ENCODE data around the gene RAG2.

The RAG2 gene

DNA sequence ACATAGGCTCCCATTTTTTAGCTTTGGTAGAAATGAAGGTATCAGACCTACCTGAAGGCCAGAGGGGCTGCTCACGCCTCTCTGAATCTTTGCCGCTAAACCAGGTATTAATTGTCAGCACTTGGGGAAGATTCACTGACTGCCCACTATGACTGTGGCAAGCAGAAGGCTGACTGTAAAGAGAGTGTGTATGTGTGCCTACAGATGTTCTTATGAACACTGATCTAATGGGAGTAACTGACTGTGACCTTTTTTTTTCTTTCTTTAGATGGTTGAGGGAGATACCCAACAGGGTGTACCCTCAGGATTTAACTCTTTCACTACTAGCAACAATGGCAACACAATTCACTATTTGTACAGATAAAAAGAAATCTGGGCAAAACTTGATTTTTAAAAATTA lies at the start of gene RAG2:
Gene RAG2, minus strand, starts transcription at position 186 of the 400 bp plus-strand sequence. CDS start 4,068 bp downstream, outside the sequence.
- no peak for DNase-seq (ENCODE audit: low spot score)

DNA sequence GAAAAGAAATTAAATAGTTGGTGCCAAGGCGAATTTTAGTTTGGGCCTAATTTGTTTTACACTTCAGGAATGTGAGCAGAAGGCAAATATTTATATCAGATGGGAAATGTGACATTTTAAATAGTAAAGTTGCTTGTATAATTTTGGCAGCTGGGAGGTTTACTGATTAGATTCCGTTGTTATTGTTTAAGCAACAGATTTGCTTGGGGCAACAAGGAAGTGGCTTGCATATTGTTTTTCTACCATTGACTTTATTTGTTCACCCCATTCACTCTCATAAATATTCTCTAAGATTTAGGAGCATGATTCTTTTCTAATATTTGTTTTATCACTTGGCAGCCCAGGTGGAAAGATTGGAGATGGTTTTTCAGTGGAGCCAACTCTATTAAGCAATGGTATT lies 40.5 kb upstream of the RAG2 start:
- no peak for DNase-seq (ENCODE audit: low spot score)

DNA sequence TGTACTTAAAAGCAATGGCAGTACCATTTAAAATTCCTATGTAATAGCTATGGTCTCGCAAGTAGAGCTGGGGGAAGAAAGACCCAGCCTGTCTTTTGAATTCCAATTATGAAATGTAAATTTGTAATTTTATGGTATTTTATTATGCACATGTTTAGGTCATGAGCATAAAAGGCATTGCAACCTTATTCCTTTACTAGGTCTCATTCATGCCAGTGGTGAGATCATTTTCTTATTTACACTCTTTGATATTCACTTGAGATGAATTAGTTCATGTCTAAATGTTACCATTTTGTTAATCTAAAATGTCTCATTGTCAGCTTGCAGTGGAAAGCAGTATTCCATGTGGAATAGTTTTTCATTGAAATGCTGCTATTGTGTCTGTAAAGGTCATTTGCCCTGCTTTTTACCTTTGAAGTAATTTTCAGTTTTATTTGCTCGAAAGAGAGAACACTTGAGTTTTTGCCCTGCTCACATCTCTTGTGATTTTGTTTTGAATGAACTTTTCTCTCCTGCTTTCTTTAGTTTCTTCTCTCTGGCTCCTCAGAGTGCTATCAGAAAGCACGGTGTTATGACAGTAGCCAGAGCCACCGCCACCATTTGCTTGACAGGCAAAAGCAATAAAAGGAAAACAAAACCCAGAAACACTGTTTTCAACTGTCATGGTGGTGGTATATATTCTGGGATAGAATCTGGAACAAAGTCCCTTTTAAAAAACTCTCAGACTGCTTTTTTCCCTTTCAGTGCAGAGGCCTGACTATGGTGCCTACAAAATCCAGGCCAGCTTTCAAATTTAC lies 37.2 kb upstream of the RAG2 start:
- DNase-seq (ENCODE audit: low spot score), result no peak

DNA sequence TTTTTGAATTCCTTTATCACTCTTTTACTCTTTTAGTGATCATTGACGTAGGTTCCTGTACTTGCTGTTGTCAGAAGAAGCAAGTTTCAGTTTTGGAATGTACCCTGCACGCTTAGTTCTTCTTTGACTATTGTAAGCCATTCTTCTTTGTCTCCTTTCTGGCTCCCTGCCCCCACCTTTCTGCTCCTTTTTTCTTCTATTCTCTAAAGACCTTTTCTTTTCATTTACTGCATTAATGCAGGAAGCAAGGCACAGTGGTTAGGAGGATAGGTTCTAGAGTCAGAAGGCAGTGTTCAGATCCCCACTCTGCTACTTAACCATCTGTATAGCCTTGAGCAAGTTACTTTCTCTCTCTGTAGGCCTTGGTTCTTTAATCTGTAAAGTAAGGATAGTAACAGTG lies 33.7 kb upstream of the RAG2 start:
- peak; percentile 25 for DNase-seq (ENCODE audit: low spot score)

DNA sequence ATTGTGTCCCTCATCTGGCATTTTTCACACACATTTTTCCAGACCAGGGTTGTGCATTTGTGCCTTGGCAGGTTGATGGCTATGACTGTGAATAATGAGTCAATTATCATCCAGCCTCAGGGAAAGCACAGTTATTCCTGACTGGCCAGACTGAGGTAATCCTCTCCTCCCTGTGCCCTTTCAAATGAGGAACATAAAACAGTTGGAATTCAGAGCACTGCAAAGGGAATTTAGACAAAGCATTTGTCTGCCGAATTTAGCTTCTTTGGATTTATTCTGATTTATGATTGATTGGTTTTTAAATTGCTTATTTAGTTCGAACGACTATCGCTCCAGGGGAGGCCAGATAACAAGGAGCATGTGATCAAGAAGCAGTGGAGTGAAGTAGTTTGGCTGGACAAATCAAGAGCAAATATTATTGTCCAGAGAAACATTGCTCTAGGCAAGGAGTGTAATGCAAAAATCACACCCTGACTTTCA lies 30.8 kb upstream of the RAG2 start:
- DNase-seq (ENCODE audit: low spot score), result no peak

DNA sequence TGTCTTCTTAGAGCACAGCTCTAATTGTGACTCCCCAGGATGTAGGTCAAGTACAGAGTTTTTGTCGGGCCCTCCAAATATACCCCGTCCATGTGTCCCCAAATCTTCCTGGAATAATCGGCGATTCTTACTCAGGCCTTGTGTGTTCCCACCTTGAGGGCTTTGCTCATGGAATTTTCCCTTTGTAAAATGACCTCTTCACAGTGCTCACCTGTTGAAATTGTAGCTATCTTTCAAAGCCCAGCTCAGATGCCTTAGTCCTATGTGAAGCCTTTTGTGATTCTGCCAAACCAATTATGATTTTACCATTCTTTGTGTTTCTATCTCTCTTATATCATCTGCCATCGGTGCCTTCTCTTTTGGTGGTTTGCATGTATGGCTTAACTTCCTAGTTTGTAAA lies 30.1 kb upstream of the RAG2 start:
- DNase-seq (ENCODE audit: low spot score), result no peak

DNA sequence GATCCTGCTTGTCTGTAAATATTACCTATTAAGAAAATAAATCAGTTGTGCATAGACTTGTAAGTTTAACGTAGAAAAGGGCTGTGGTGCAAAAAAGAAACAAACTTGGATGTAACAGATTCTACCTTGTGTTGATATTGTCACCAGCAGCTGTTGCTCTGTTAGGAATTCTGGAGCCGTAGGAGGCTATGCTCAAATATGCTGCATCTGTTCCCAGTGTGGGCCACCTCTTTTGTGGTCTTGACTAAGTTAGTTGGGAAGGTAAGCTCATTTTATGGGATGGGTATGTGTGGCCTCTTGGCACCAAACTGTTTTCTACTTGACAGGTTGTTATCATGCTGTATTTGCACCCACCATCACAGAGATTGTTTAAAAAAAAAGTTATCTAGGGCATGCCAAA lies 29.4 kb upstream of the RAG2 start:
- DNase-seq (ENCODE audit: low spot score), result no peak

DNA sequence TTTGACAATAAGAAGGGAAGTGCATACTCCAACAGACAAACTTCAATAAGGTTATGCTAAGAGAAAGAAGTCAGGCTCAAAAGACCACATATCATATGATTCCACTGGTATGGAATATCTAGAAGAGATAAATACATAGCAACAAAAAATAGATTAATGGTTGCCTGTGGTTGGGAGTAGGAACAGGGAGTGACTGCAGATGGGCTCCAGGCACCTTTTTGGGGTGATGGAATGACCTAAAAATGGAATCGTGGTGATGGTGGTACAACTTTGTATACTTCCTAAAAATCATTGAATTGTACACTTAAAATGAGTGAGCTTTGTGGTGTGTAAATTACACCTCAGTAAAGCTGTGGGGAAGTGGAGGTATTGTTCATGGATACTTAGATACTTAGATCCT lies 29.0 kb upstream of the RAG2 start:
- no peak for DNase-seq (ENCODE audit: low spot score)

DNA sequence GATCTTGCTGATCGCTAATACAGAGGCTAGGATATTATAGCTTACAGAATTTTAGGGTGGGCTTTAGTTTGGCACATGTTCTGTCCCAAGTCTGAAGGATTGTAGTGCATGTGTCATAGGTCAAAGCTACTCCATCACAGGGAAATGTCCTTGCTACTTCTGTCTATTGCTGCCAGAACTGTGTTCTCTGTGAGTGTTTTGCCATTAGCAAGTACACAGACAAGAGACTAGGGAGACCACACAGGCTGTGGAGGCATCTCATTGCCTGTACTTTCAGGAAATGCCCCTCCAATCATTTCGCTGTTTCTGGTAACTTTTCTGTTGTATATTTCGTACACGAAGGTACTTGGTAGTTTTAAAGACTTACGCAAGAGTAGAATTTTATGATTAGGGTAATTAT lies 25.5 kb upstream of the RAG2 start:
- no peak for DNase-seq (ENCODE audit: low spot score)

DNA sequence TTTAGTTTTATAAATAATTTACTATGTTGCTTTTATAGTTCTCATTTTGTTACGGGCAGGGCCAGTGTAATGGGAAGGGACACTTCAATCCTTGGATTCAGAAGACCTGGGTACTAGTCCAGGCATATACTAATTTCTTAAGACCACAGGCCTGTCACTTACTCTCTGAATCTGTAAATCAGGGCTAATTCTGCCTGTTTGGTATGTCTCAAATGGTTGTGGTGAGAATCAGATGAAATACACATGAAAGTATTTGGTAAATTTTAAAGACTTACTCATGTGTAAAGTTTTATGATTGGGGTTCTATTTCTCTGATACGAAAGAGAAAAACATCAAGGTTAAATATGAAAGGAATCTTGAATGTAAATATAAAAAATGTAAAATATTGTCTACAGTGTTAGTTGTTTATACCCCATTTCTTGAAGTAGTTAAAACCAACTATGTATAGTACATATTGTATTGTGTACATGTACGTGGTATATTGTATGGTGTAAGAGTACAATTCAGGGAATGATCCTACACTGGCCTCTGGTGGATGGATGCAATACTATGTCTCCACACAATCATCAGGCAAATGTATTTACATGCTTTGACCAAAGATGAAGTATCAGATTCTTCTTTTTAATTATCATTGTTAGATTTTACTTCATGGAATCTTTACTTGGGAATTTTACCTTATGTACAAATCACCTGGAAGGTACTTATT lies 24.5 kb upstream of the RAG2 start:
- no peak for DNase-seq (ENCODE audit: low spot score)

DNA sequence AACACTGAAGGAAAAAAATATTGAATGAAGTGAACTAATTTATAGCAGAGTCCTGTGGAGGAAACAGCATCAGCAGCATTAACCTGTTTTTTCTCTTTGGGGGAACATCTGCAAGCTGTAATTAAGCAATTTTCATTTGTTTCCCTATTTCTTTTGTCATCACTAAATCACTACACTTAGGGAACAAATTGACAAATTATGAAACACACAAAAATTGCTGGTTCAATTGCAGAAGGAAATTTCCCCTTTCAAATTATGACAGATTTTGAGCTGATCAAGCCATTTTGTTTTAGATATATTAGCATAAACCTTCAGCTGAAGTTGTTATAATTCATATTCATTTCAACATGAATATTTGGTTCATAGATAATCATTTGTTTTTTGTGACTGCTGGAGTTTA lies 22.2 kb upstream of the RAG2 start:
- no peak for DNase-seq (ENCODE audit: low spot score)

DNA sequence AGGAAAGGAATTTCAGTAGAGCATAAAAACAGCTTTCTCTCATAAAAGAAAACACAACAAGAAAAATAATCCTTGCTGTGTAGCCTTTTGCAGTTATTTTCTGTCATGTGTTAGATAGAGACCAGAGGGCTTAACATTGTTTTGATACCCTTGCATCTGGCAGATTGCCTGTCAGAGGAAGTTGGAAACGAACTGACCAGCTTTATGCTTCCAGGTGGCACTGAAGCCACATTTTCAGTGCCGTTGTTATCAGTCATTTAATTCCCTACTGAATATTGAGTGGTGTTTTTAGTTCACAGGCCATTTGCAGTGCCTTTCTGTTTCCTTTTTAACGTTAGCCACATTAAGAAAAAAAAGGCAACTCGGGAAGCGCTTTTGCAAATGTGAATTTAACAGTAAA lies 21.5 kb upstream of the RAG2 start:
- no peak for DNase-seq (ENCODE audit: low spot score)

DNA sequence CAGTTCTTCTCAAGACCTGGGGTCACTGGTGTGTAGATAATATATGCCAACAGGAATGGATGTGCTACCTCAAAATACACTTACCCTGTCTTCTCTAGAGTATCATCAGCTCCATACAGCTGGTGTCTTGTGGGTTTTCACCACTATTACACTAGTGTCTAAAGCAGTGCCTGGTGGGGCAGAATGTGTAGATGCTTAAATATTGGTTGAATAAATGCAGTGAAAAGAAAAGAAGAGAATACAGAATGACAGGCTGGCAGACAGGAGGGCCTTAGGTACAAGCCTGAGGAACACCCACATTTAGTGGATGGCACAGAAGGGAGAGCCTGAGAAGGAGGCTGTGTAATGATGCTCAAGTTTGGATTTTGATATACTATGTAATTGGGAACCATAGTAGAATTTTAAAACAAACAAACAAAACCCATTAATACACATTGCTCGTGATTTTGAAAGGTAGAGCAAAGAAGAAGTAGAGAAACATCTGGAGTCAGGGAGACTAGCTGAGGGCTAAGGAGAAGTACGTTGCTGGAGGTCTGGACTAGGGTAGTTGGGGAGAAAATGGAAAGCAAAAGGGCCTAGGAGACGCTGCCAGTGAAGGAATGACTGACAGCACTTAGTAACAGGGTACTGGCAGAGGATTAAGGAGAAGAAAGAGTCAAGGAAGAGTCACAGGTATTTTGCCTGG lies 20.5 kb upstream of the RAG2 start:
- DNase-seq (ENCODE audit: low spot score), result no peak

DNA sequence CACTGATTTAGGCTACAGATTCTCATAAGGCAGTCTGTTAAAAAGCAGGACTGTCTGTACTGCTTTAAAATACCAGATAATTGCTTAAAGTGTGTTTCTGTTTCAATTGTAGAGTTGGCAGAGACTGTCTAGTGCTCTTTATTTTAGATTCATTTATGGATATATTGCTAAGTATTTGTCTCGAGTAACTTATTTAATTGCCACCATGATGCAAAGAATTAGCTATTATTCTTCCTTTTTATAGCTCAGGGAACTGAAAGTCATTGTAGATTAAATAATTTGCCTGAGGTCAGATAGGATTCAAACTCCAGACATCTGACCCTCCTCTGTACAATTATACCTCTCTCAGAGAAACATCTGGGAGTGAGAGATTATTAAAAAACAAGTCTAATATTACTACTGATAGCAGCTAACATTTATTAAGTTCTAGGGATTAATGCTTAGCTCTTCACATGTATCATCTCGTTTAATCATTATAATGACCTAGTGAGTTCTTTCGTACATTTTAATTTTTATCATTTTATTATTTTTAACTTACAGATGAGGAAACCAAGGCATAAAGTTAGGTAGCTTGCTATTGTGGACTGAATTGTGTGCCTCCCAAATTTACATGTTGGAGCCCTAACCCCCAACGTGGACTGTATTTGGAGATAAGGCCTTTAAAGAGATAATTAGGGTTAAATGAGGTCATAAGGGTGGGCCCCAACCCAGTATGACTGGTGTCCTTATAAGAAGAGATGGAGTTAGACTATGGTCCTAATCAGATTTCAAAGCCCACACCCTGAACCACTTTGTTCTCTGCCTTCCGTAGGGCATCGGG lies 19.7 kb upstream of the RAG2 start:
- DNase-seq (ENCODE audit: low spot score), result no peak

DNA sequence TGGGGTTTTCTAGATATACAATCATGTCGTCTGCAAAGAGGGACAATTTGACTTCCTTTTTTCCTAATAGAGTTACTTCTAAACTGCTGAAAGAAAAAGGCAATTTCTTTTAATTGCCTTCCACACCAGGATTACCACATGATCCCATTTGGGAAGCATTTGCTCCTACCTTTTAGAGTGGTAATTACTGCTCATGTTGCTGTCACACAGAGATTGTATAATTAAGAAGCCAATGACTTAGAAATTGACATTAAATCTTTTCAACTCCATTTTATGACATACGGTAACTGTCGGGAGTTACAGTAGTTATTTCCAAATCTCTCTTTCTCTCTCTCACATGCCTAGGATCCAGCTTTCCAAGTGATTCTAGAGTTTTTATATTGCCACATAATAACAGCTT lies 17.8 kb upstream of the RAG2 start:
- no peak for DNase-seq (ENCODE audit: low spot score)

DNA sequence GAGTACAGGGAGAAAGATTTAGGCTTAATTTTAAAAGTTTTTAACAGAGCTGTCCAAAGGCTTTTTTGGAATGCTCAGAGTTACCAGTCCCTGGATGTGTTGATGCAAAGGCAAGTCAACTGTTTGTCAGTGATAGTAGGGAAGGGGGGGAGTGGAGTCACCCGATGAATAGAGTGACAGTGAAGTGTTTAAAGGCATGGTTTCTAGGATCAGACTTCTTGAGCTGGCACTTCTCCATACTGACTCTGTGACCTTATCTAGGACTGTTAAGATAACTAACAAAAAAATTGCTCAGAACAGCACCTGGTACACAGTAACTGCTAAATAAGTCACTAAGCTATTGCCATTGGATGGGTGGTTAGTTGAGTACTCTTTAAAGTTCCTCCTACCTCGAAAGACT lies 11.3 kb upstream of the RAG2 start:
- DNase-seq (ENCODE audit: low spot score), result no peak

DNA sequence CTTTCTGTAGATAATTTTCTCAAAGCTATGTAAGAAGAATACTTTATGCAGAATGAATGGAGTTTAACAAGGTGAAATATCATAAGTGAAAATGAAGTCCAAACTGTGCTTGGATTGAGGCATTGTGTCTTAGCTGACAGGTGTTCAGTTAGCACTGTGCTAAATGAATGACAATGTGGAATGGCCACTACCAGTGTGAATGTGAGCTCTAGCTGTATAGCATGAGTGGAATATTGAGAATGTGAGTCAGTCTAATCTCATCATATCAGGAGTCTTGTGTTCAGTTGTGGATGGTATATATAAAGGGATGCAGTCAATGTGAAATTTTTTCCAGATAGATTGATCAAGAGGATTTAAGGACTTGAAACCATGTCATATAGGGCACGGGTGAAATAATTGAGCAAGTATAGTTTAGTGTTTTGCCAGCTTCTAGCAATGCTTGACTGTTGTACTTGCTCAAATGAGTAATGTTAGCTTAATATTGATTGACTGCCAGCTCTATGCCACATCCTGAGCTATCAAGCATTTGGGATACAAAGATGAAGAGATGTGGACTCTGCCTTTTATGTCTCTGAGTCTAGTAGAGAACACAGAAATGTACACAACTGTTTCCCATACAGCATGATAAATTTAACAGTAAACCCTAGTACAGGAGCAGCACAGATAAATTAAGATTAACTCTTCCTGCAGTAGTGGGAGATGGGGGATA lies 10.6 kb upstream of the RAG2 start:
- no peak for DNase-seq (ENCODE audit: low spot score)

DNA sequence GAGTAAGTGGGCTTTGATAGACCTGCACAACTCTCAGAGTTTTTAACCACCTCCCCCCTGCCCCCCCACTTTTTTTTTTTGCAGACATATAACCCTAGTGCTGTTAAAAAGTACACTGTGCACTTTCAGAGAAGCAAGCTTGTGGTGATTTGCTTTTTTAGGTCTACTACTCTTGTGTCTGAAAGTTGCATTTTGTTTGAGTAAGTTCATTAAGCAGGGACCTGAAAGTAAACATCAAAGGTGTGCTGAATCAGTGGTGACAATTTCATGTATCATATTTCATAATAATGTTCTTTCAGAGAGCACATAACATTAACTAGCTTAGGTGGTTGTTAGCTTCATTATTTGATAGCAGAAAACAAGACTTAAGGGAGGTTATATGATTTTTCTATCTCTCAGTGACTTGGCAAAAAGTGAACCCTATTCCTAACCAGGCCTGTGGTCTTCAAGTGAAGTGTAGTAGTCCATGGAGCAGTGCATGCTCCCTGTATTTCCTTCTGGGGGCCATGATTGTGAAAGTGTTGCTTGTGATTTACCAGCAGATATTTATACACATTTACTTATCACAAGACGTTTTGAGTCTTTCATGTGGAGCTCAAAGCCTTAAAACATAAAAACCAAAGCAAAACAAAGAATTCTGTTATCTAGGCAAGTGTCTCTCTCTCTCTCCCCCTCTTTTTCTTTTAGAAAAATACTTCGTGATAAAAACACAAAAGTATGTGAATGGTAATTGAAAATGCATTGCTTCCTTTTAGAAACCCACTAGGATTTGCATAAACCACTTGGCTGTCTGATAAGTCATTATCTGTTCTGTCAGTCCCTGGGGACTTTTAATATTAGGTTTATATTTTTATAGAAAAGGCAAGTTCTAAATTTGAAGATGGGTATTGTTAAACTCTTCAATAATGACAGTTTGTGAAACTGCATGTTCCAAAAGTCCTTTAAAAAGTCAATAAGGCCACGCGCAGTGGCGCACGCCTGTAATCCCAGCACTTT lies 7.5 kb upstream of the RAG2 start:
- no peak for DNase-seq (ENCODE audit: low spot score)

DNA sequence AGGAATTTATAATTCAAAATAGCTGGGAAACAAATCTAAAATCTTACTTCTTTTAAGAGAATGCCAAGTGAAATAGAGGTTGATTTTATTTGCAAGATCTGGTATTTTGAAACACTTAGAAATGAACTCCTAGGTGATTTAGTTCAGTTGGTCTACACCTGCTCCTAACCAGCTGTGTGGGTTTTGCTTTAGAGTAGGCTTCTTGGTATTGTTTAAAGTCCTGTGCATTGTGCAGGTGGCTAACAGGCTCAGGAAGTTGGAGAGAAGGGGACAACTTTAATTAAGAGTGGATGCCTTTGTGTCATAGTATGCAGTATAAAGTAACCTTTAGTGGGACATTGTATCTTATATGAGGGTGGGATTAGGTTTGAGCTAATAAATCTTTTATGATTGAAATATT lies 4.1 kb upstream of the RAG2 start:
- no peak for DNase-seq (ENCODE audit: low spot score)

DNA sequence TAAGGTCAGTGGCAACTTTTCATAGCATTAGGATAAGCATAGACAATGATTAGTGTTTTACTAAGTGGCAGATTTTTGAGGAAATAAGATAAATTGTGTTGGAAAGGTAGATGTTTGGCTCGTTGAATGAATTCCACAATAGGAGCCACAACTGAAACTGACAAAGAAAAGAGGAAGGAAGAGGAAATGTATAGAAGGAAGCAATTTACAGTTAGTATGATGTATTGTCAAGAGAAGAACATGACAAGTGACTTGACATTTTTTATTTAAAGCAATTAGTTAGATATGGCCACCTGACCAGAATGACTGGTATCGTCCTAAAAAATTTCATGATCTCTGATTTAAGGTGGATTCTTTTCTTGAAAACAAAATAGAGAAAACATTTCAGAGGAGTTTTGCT lies 3.1 kb upstream of the RAG2 start:
- DNase-seq (ENCODE audit: low spot score), result no peak

Measured in activated CD4-positive, alpha-beta T cell treated with anti-CD3 and anti-CD28 coated beads, Interleukin-2, Interleukin-4, amounts not matched to agents 100 ng/mL and 50 ng/mL, durations not matched to agents 16 hours and 8 hours (primary cell).